Measurements from ENCODE around the gene PES1. TPM values are rescaled to one million over a fixed set of nuclear protein-coding genes. Genes with fewer than 3 reads are reported as not detected.

The PES1 gene
- total and polyA plus RNA-seq, 2 donors from 2014 or later, result 57.0 to 68.4 TPM

DNA sequence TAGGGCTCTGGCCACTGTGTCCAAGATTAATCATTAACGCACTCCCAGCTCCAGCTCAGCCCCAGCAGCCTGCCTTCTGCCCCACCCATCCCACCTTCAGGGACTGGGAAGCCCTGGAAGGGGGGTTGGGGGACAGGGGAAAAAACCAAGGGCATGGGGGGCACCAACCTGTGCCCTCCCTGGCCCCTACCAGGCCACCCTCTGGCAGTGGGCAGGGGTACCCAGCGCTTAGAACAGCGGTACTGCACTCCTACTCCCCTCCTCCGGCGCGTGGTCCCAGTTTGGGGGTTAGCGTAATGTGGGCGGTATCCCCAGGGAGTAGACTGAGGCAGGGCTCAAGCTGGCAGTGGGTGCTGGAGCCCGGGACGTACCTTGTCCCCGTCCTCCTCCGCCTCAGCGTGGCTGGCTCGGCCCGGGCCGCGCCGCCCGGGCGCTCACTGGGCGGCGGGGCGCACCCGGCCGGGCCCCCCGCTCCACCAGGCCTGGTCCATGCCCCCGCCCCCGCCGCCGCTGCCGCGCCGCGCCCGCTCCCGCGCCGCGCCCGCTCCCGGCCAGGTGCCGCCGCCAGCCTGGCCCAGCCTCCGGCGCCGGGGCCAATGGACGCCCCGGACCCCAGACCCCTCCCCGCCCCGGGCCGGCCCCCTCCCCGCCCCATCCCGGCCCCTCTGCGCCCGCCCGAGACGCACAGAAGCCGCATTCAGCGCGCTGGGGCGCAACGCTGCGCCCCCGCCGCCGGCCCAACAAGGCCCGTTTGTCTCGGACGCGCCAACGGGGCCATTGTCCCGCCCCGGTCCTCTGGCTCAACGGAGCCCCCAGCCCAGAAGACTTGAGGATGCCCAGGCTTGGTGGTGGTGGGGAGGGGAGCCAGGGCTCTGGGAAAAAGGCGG, 17.4 kb downstream of the PES1 start, which contains the start of gene GAL3ST1:
Gene GAL3ST1, minus strand, starts transcription at position 571 of the 887 bp plus-strand sequence. CDS start 17,273 bp downstream, outside the sequence.
- TF ChIP-seq, protein P1, sequence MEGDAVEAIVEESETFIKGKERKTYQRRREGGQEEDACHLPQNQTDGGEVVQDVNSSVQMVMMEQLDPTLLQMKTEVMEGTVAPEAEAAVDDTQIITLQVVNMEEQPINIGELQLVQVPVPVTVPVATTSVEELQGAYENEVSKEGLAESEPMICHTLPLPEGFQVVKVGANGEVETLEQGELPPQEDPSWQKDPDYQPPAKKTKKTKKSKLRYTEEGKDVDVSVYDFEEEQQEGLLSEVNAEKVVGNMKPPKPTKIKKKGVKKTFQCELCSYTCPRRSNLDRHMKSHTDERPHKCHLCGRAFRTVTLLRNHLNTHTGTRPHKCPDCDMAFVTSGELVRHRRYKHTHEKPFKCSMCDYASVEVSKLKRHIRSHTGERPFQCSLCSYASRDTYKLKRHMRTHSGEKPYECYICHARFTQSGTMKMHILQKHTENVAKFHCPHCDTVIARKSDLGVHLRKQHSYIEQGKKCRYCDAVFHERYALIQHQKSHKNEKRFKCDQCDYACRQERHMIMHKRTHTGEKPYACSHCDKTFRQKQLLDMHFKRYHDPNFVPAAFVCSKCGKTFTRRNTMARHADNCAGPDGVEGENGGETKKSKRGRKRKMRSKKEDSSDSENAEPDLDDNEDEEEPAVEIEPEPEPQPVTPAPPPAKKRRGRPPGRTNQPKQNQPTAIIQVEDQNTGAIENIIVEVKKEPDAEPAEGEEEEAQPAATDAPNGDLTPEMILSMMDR (IDR thresholded peaks at IDR 0.05; ENCODE audit: borderline replicate concordance, extremely low read depth, insufficient read depth), result no peak
- Histone ChIP-seq H3K27me3 (ENCODE audit: control insufficient read depth, insufficient read depth, low read length) (no peaks in the 10 kb centered on the region), H3K27ac (ENCODE audit: low read depth in 2 of 2, low read length in 2 of 2) (peak within 1 kb of the TSS; percentile 81 to 82), H3K4me3 (ENCODE audit: low read length in 3 of 3) (peak within 1 kb of the TSS; percentile 44 to 65 (median 58)), H3K9me3 (ENCODE audit: control insufficient read depth in 2 of 3, insufficient read depth in 1 of 3, low read length in 3 of 3) (no peaks in the 10 kb centered on the region), H3K4me1 (ENCODE audit: control insufficient read depth in 2 of 3, insufficient read depth in 2 of 3, low read depth in 1 of 3, low read length in 3 of 3) (peaks cover 0 to 36% (median 10%) of the 10 kb centered on the region in 3 donors), H3K9ac (ENCODE audit: low read length in 3 of 3) (no peak within 1 kb of the TSS), H3K36me3 (ENCODE audit: control insufficient read depth in 2 of 3, insufficient read depth in 3 of 3, low read length in 3 of 3) (peaks cover 0 to 23% (median 15%) of the 10 kb centered on the region in 3 donors)
- intact Hi-C loops (cut with DNase I), result no loop called here
- FAIRE-seq, result no peak
- DNase-seq, result peak; percentile 53 to 78 (median 72)

GRCh38 chr22:30573594-30574094, 18.1 kb downstream of the PES1 start:
- Histone ChIP-seq H3K36me3 (ENCODE audit: control insufficient read depth in 2 of 3, insufficient read depth in 3 of 3, low read length in 3 of 3) (peaks cover 0 to 16% (median 8%) of the 10 kb centered on the region in 3 donors), H3K4me3 (ENCODE audit: low read length in 3 of 3) (peak overlapping the region in 2 of 3 donors; percentile 44 to 65), H3K4me1 (ENCODE audit: control insufficient read depth in 2 of 3, insufficient read depth in 2 of 3, low read depth in 1 of 3, low read length in 3 of 3) (peaks cover 0 to 36% (median 10%) of the 10 kb centered on the region in 3 donors), H3K27me3 (ENCODE audit: control insufficient read depth, insufficient read depth, low read length) (no peaks in the 10 kb centered on the region), H3K9ac (ENCODE audit: low read length in 3 of 3) (no peak overlapping the region), H3K27ac (ENCODE audit: low read depth in 2 of 2, low read length in 2 of 2) (peak overlapping the region; percentile 81 to 82), H3K9me3 (ENCODE audit: control insufficient read depth in 2 of 3, insufficient read depth in 1 of 3, low read length in 3 of 3) (no peaks in the 10 kb centered on the region)
- FAIRE-seq, result no peak
- intact Hi-C loops (cut with DNase I), result no loop called here
- DNase-seq, result peak in 4 of 5 donors; percentile 55 to 68 (median 58)
- TF ChIP-seq, protein P1 (IDR thresholded peaks at IDR 0.05; ENCODE audit: borderline replicate concordance, extremely low read depth, insufficient read depth), result no peak

DNA sequence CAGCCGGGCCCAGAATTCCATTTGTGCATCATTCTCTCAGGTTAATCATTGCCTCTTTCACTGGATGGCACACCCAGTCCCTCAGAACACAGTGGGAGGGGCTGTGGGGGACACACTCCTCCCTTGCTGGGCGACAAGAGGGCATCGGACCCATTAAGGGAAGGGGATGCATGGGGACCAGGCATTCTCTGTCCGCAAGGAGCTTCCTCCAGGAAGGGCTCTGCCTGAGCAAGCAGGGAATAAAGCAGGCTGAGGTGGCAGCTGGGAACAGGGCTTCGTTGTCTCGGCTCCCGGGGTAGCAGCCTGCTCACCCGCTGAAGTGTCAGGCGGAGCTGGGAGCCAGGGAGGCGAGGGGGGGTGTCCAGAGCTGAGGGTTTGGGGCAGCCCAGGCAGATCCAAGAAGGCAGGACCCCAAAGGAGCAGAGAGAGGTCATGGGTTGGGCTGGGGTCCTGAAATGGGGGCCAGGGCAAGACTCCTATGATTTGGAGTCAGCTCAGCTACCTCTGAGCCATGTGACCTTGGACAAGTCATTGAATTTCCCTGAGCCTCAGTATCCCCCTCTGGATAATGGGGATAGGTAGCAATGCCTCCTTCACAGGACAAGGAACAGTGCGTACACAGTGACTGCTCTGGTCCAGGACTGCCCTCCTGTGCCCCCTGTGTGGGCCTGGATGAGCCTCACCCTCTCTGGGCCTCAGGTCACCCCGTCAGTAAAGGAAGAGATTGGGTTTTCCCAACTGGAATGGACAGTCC, 18.7 kb downstream of the PES1 start:
- FAIRE-seq (no peak), DNase-seq (peak; percentile 47 to 78 (median 67))
- intact Hi-C loops (cut with DNase I), result no loop called here
- no peaks in the 10 kb centered on the region for H3K9me3 ChIP-seq (ENCODE audit: control insufficient read depth in 2 of 3, insufficient read depth in 1 of 3, low read length in 3 of 3)
- H3K27ac ChIP-seq (ENCODE audit: low read depth in 2 of 2, low read length in 2 of 2), result peak overlapping the region; percentile 81 to 82
- peaks cover 0 to 11% (median 7%) of the 10 kb centered on the region in 3 donors for H3K36me3 ChIP-seq (ENCODE audit: control insufficient read depth in 2 of 3, insufficient read depth in 3 of 3, low read length in 3 of 3)
- TF ChIP-seq, protein P1 (IDR thresholded peaks at IDR 0.05; ENCODE audit: borderline replicate concordance, extremely low read depth, insufficient read depth), result no peak
- no peak overlapping the region for H3K9ac ChIP-seq (ENCODE audit: low read length in 3 of 3)
- H3K4me1 ChIP-seq (ENCODE audit: control insufficient read depth in 2 of 3, insufficient read depth in 2 of 3, low read depth in 1 of 3, low read length in 3 of 3), result peaks cover 0 to 36% (median 10%) of the 10 kb centered on the region in 3 donors
- no peaks in the 10 kb centered on the region for H3K27me3 ChIP-seq (ENCODE audit: control insufficient read depth, insufficient read depth, low read length)
- peak overlapping the region in 2 of 3 donors; percentile 44 to 65 for H3K4me3 ChIP-seq (ENCODE audit: low read length in 3 of 3)
